Measurements from ENCODE around the gene PTPRR. TPM values are rescaled to one million over a fixed set of nuclear protein-coding genes. Genes with fewer than 3 reads are reported as not detected.

The PTPRR gene
- total RNA-seq, 1 donor: 0.27 TPM

DNA sequence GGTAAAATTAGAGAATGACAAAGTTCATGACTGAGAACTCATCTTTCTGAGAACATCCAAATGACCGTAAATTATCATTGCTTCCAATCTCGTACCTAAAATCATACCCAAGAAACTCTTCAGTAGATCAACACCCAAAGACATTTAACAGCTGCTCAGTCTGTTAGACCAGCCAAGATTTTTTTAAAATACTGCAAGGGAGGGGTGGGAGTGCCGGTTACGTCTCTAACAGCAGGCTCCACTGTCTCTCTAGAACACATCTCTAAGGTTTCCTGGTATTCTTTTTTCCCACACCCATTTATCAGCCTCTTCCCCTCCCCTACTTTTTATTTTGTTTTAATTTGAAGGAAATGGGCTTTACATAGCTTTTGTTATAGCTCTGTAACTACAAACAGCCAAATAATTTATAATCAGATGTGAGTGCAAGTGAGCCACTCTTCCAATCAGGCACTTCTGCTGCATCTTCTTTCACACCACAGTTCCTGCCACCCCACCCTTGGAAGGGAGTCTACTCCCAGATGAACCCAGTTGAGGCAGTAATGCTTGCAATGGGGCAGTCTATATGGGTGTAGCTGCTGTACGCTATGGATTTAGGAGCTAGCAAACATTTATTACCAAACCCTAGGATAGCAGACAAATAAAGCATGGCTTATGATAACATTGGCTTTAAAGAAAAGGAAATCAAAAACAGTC, 305.2 kb downstream of the PTPRR start:
- no peak for DNase-seq (ENCODE audit: low read depth in 2 of 3, low spot score in 2 of 3)

DNA sequence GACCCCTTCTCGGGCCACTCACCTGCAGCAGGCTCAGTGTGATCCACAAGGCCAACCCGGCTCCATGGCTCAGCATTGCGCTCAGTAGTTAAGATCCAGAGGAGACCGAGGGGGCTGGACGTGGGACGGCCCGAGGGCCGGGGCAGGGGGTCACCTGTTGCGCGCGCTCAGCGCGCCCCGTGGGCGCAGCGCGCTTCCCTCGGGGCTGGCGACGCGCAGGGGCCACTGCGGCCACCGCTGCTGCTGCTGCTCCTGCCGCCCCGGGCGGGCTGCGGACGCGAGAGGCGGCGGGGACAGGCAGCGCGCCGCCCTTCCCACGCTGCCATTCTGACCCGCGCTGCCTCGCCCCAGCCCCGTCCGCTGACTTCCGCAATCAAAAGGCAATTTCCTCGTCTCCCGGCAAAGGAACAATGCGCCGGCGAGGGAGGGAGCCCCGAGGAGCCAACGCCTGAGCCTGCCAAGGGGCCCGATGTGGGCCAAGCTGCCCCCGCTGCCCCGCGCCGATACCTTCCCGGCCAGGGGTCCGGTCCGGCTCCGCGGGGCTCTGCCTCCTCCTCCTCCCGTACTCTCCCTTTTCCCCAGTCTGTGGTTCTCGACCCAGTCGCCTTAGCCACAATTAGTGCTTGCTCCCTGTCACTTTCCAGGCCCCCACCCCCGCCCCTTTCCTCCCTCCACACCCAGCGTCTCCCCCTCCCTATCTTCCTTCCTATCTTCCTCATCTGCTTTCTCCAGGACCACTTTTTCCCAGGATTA, 310.6 kb downstream of the PTPRR start:
- peak in 2 of 3 donors; percentile 20 to 37 for DNase-seq (ENCODE audit: low read depth in 2 of 3, low spot score in 2 of 3)

- DNase-seq (ENCODE audit: low read depth in 2 of 3, low spot score in 2 of 3): no peak
Measured at GRCh38 chr12:70609203-70609602, 311.3 kb downstream of the PTPRR start.

DNA sequence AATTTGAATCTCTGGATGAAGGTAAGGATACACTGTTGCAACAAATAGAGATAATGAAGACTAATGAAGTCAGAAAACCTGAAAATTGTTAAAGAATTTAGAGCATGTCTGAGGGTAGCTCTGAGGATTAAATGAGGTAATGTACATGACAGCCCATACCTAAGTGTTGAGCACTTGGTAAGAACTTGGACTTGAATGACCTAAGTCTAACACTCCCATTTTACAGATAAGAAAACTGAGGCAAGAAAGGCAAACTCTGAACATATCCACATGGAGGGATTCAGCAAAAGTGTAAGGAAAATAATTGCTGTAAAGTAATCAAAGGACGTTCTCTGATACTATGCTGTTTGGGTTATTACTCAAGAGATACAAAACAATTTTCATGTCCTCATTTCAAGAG, 312.4 kb downstream of the PTPRR start:
- no peak for DNase-seq (ENCODE audit: low read depth in 2 of 3, low spot score in 2 of 3)

DNA sequence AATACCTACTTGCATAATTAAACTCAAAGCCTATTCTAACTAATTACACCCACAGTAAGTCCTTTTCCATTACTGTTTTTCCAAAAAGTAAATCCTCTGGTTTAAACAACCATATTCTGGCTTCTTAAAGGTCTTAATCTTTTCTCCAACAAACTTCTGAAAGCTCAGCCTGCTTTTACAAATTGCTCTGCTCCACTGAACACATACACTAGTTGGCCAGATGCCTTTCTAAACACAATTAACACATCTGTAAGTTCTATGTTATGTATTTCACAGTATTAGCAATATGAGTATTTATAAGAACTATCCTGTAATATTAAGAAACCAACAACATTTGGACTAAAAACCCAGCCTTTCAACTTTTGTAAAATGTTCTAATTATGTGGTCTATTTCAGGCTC, 313.4 kb downstream of the PTPRR start:
- DNase-seq (ENCODE audit: low read depth in 2 of 3, low spot score in 2 of 3): no peak

DNA sequence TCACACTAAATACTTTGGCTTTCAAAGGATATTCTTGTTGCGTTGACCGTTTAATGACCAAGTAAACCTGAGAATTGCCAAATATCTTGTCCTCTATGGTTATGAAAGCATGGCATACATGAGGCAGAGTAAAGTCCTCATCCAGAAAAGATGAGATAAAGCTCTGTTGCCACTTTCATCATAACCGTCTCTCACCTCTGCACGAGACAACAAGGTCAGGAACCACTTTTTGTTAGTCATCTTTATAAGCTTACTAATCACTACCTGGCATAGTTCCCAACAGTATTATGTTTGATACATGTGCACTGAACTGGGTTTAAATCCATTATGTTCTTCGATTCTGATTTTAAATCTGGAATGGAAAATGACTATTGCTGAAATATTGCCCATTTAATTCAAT, 314.6 kb downstream of the PTPRR start:
- no peak for DNase-seq (ENCODE audit: low read depth in 2 of 3, low spot score in 2 of 3)

GRCh38 chr12:70604662-70605061, 315.9 kb downstream of the PTPRR start:
- DNase-seq (ENCODE audit: low read depth in 2 of 3, low spot score in 2 of 3): no peak

DNA sequence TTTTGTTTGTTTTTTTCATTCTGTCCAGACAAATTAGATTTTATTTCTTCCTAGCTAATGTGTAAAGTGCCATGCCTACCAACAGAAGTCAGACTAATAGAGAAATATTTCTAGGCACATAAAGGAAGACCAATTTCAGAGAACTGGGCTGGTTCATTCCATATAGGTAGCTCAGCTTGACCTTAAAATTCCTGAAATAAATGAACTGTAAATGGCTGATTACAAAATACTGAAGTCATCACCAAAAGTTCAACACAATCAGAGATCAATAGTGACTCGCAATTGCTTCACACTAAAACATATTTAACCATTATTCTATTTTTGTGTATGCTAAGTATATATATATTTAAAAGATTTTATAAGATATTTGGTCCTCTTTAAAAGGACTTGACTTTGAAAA, 317.5 kb downstream of the PTPRR start:
- DNase-seq (ENCODE audit: low read depth in 2 of 3, low spot score in 2 of 3): no peak

- DNase-seq (ENCODE audit: low read depth in 2 of 3, low spot score in 2 of 3): no peak
Measured at GRCh38 chr12:70598467-70599193, 321.9 kb downstream of the PTPRR start.

DNA sequence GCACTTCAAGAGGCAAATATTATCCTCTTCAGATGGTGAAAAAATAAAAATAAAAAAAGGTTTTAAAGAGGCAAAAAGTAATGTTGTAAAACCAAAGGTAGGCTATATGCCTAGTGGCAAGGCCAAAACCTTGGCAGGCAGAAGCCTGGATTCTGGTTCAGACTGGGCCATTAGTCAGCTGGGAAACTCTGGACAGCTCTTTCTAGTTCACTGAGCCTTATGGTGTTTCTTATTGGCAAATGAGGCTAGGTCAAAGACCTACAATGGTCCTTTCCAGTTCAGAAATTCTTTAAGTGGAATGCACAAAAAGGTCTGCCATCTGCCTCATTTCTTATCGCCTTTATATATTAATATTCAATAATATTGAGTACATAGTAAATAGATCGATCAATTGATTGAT, 327.9 kb downstream of the PTPRR start:
- no peak for DNase-seq (ENCODE audit: low read depth in 2 of 3, low spot score in 2 of 3)

GRCh38 chr12:70590549-70591226, 329.9 kb downstream of the PTPRR start:
- no peak for DNase-seq (ENCODE audit: low read depth in 2 of 3, low spot score in 2 of 3)

DNA sequence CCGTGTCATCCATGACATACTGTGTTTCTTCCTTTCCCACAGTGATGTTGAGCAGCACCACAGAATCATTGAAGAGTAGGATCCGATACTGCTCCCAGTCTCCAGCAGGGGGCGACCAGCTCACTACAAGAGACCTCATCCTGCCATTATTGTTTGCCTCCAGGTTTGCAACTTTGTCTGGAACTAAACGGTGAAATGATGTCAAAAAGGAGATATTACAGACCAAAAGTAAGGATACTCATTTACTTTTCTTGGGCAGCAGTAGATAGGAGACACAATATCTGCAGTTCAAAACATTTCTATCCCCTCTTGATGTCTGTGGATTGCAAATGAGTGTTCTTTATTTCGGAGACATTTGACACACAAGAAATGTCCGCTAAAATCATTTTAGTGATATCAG, 330.5 kb downstream of the PTPRR start:
- DNase-seq (ENCODE audit: low read depth in 2 of 3, low spot score in 2 of 3): peak in 2 of 3 donors; percentile 68 to 79

Small RNA genes lying within 50 kb of the gene (small RNA-seq; reads per million reads assigned to genes)
- gene RF00019: not detected

Other genes starting within 250 kb of the PTPRR start
- gene TSPAN8, start 237.3 kb upstream of the PTPRR start, total RNA-seq: not detected